Neural progenitor cell (in vitro differentiated cells): ENCODE measurements around the gene CDK4.

Source experiments
- EZH2 ChIP-seq: fragments of 200-600 bp; sonication (generic); IDR thresholded peaks from 2 replicates; pipeline ENCODE4 v1.6.1; 2017; ENCODE audit warnings: antibody characterized with exemption, mild to moderate bottlenecking, moderate library complexity
- TF ChIP-seq, protein P1 (sequence below): fragments of 200-600 bp; sonication (generic); IDR thresholded peaks from 2 replicates; pipeline ENCODE4 v1.5.1; 2017; ENCODE audit warnings: antibody characterized with exemption, mild to moderate bottlenecking

DNA sequence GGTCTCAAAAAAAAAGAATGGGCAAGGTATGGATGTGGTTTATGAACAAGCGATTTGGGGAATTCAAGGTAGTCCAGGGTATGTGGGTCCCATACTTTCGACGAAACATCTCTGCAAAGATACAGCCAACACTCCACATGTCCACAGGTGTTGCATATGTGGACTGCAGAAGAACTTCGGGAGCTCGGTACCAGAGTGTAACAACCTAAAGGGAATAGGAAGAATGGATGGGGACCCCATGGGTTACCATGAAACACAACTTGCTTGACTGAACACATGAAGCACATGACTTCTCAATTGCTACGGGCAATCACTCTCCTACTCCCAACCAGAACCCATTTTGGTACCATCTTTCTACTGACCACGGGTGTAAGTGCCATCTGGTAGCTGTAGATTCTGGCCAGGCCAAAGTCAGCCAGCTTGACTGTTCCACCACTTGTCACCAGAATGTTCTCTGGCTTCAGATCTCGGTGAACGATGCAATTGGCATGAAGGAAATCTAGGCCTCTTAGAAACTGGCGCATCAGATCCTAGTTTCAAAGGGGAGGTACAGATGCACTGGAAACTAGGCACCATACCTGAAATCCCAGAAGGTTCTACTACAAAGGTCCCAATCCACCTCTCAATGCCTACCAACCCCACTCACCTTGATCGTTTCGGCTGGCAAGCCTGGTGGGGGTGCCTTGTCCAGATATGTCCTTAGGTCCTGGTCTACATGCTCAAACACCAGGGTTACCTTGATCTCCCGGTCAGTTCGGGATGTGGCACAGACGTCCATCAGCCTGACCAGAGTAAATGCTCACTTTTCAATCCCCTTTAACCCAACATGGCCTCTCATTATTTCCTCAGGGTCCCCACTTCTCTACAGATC is 1.3 kb downstream of the CDK4 start:
- TF ChIP-seq, protein P1, sequence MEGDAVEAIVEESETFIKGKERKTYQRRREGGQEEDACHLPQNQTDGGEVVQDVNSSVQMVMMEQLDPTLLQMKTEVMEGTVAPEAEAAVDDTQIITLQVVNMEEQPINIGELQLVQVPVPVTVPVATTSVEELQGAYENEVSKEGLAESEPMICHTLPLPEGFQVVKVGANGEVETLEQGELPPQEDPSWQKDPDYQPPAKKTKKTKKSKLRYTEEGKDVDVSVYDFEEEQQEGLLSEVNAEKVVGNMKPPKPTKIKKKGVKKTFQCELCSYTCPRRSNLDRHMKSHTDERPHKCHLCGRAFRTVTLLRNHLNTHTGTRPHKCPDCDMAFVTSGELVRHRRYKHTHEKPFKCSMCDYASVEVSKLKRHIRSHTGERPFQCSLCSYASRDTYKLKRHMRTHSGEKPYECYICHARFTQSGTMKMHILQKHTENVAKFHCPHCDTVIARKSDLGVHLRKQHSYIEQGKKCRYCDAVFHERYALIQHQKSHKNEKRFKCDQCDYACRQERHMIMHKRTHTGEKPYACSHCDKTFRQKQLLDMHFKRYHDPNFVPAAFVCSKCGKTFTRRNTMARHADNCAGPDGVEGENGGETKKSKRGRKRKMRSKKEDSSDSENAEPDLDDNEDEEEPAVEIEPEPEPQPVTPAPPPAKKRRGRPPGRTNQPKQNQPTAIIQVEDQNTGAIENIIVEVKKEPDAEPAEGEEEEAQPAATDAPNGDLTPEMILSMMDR: no peak
- no peak for TF ChIP-seq EZH2
